Measurements from ENCODE around the gene UCK2. TPM values are rescaled to one million over a fixed set of nuclear protein-coding genes. Genes with fewer than 3 reads are reported as not detected.
"Not testable (repeated sequence)": the region's sequence is repeated elsewhere in the genome, so short reads cannot be mapped to it uniquely, and the experiment has no call there.

UCK2 gene
- total RNA-seq, 1 donor from 2014 or later: 30.3 TPM

DNA sequence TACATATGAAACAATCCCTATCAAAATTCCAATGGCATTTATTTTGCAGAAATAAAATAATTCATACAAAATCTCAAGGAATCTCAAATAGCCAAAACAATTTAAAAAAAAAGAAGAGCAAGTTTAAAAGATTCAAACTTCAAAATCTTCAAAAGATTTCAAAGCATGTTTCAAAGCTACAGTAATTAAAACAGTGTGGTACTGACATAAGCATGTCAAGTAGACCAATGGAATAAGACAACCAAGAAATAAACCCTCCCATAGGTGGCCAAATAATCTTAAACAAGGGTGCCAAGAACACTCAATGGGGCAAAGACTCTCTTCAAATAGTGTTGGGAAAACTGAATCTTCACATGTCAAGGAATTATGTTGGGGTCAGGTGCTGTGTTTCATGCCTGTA lies 28.0 kb upstream of the UCK2 start:
- no peaks in the 10 kb centered on the region for H3K4me1 ChIP-seq
- no peak for DNase-seq (ENCODE audit: low spot score in 2 of 2)
- H3K27ac ChIP-seq: no peak overlapping the region
- no peaks in the 10 kb centered on the region for H3K9me3 ChIP-seq
- no peak overlapping the region for H3K4me3 ChIP-seq
- intact Hi-C loops (cut with DNase I): no loop called here
- no peaks in the 10 kb centered on the region for H3K36me3 ChIP-seq
- TF ChIP-seq, protein P1, sequence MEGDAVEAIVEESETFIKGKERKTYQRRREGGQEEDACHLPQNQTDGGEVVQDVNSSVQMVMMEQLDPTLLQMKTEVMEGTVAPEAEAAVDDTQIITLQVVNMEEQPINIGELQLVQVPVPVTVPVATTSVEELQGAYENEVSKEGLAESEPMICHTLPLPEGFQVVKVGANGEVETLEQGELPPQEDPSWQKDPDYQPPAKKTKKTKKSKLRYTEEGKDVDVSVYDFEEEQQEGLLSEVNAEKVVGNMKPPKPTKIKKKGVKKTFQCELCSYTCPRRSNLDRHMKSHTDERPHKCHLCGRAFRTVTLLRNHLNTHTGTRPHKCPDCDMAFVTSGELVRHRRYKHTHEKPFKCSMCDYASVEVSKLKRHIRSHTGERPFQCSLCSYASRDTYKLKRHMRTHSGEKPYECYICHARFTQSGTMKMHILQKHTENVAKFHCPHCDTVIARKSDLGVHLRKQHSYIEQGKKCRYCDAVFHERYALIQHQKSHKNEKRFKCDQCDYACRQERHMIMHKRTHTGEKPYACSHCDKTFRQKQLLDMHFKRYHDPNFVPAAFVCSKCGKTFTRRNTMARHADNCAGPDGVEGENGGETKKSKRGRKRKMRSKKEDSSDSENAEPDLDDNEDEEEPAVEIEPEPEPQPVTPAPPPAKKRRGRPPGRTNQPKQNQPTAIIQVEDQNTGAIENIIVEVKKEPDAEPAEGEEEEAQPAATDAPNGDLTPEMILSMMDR (IDR thresholded peaks at IDR 0.05): no peak
- H3K27me3 ChIP-seq: no peaks in the 10 kb centered on the region

DNA sequence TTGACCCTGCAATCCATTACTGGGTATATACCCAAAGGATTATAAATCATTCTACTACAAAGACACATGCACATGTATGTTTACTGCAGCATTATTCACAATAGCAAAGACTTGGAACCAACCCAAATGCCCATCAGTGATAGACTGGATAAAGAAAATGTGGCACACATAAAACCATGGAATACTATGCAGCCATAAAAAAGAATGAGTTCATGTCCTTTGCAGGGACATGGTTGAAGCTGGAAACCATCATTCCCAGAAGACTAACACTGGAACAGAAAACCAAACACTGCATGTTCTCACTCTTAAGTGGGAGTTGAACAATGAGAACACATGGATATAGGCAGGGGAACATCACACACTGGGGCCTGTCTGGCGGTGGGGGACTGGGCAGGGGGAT lies 22.9 kb upstream of the UCK2 start:
- H3K27me3 ChIP-seq; H3K9me3 ChIP-seq; DNase-seq (ENCODE audit: low spot score in 2 of 2); H3K27ac ChIP-seq; H3K36me3 ChIP-seq; intact Hi-C loops (cut with DNase I); H3K4me1 ChIP-seq; H3K4me3 ChIP-seq: not testable (repeated sequence)

DNA sequence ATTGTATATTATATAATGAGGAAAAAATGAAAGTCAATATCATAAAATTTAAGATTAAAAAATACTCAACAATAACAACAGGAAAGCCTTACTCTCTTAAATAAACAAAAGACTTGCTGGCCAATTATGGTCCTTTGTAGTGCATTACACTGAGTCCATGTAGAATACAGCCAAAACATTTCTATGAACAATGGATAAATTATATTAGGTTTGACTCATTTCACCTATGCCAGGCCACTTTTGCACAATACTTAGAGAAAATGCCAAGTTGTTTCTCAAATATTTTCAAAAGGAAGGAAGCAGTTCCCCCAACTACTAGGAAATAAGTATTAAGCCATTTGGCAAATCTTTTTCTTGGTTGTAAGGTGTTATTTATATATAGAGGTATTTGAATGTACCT lies 19.8 kb upstream of the UCK2 start:
- intact Hi-C loops (cut with DNase I): no loop called here
- TF ChIP-seq, protein P1 (IDR thresholded peaks at IDR 0.05): no peak
- Histone ChIP-seq H3K36me3 (no peaks in the 10 kb centered on the region), H3K4me3 (no peak overlapping the region), H3K27ac (no peak overlapping the region), H3K4me1 (no peaks in the 10 kb centered on the region), H3K27me3 (no peaks in the 10 kb centered on the region), H3K9me3 (no peaks in the 10 kb centered on the region)
- no peak for DNase-seq (ENCODE audit: low spot score in 2 of 2)

DNA sequence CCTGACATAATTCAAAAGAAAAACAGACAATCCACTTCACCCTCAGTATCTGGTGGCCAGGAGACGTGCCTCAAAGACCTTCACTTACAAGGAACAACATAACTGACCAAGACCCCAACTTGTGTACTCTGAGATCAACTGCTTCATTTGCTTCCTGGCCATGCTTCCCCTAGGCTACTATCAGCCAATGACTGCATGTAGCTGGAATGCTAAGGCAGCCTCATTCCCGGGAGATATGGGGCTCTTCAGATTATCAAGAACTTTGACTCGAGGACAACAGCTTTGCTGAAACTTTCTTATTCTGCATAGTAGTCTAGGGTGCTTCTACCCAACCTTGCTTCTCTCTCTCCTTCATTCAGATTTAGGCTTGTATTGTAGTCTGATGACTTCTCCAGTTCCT lies 11.7 kb upstream of the UCK2 start:
- intact Hi-C loops (cut with DNase I): no loop called here
- no peak for DNase-seq (ENCODE audit: low spot score in 2 of 2)

DNA sequence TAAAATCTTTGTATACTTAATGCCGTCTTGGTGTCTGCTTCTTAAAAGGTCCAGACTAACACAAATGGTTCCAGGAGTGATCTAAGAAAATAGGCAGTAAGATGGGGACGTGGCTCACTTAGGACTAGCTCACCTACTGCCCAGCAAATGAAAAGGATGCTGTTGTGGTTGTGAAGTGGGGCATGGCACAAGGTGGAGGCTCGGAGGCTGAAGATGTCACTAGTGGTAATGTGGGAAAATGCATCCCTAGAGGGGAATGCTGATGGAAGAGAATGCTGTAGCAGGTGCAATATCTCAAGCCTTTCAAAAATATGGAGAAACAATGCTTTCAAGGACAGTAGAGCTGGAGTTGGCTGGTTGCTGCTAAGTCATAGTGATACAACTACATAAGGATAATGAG lies 11.3 kb upstream of the UCK2 start:
- no peak for DNase-seq (ENCODE audit: low spot score in 2 of 2)
- Histone ChIP-seq H3K27me3 (no peaks in the 10 kb centered on the region), H3K4me3 (no peak overlapping the region), H3K9me3 (no peaks in the 10 kb centered on the region), H3K27ac (no peak overlapping the region), H3K36me3 (no peaks in the 10 kb centered on the region), H3K4me1 (no peaks in the 10 kb centered on the region)
- intact Hi-C loops (cut with DNase I): no loop called here
- TF ChIP-seq, protein P1 (IDR thresholded peaks at IDR 0.05): no peak

More for the DNA sequence above, 11.7 kb upstream of the UCK2 start:
- Histone ChIP-seq H3K9me3 (no peaks in the 10 kb centered on the region), H3K4me1 (no peaks in the 10 kb centered on the region), H3K4me3 (no peak overlapping the region), H3K27ac (no peak overlapping the region), H3K36me3 (no peaks in the 10 kb centered on the region), H3K27me3 (no peaks in the 10 kb centered on the region)
- TF ChIP-seq, protein P1 (IDR thresholded peaks at IDR 0.05): no peak

DNA sequence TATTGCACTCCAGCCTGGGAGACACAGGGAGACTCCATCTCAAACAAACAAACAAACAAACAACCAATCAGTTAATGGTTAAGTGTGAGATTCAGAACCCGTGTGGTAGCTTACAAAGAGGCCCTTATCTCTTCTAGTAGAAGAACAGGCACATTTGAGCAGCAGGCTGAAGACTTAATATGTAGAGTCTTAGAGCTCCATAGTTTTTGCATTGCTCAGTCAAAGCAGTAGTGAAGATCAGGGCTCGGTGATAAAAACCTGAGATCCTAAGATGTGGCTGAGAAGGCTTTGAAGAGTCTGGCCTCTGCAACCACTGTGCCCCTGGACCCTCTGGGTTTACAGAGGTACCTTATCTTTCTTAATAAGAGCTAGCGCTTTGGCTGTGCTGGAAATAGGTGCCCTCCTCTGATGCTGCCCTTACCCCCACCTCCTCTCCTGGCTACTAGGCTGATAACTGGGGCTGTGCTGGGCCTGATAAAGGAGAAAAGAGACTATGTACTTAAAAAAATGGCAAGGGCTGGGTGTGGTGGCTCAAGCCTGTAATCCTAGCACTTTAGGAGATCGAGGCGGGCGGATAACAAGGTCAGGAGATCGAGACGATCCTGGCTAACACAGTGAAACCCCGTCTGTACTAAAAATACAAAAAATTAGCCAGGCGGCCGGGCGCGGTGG lies 10.5 kb upstream of the UCK2 start:
- Histone ChIP-seq H3K4me3 (no peak overlapping the region), H3K36me3 (no peaks in the 10 kb centered on the region), H3K27me3 (no peaks in the 10 kb centered on the region), H3K27ac (no peak overlapping the region), H3K4me1 (no peaks in the 10 kb centered on the region), H3K9me3 (no peaks in the 10 kb centered on the region)
- intact Hi-C loops (cut with DNase I): no loop called here
- TF ChIP-seq, protein P1 (IDR thresholded peaks at IDR 0.05): no peak
- DNase-seq (ENCODE audit: low spot score in 2 of 2): no peak

Measured in ascending aorta (tissue), 2 donors.